Forelimb muscle (tissue), 1 donor: Measurements from ENCODE around the gene TECR. TPM values are rescaled to one million over a fixed set of nuclear protein-coding genes. Genes with fewer than 3 reads are reported as not detected.
A peak's percentile ranks its signal among the peaks of the same experiment; 100 is the strongest.
"Not testable (repeated sequence)": the region's sequence is repeated elsewhere in the genome, so short reads cannot be mapped to it uniquely, and the experiment has no call there.

ENCODE experiments used
- DNase-seq: peaks from one replicate; pipeline ENCODE4 v3.0.0-alpha.2; 2013; ENCODE audit warnings: low read depth
- polyA plus RNA-seq: library from polyadenylated mRNA; unstranded; fragments of 120-200 nt; gene quantifications from one replicate; pipeline ENCODE4 v1.2.1, GENCODE V29; 2013; ENCODE audit not compliant: insufficient read length

The TECR gene
- polyA plus RNA-seq, 1 donor = 119 TPM

DNA sequence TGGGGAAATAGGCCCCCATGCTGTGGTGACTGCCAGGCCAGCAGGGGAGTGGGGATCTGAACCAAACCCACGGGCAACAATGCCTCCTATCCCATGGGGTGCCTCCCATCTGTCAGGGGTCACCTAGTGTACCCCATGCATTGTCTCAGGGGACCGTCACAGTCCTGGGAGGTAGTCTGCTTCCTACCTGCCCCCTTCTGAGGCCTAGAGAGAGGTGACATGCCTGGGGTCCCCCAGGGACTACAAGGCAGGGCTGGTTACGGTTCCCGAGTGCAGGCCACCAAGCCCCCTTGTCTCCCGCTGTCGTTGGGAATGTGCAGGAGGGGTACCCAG, 31.3 kb downstream of the TECR start:
- no peak for DNase-seq

GRCh38 chr19:14561249-14561648, 31.9 kb downstream of the TECR start:
- DNase-seq = no peak

DNA sequence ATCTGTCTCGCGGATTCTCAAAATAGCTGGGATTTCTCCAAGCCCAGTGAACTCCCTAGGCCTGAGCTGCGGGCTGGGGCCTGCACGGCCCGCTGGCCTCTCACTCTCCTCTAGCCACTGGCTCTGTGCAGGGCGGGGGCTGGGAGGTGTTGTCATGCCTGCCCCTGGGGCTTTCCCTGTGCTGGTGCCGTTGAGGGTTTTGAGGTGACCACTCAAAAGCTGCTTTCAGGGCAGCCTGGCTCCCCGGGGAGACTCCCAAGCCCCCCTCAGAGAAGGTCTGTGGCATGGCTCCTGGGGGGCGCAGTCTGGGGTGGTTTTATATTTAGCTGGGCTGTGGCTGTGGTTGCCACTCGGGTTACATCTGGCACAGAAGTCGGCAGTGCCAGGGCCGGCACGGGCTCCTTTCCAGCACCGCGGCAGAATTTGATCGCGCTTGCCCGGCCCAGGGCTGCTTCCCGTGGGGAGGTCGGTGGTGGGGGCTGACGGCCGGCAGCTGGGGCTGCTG, 32.5 kb downstream of the TECR start:
- DNase-seq = no peak

DNA sequence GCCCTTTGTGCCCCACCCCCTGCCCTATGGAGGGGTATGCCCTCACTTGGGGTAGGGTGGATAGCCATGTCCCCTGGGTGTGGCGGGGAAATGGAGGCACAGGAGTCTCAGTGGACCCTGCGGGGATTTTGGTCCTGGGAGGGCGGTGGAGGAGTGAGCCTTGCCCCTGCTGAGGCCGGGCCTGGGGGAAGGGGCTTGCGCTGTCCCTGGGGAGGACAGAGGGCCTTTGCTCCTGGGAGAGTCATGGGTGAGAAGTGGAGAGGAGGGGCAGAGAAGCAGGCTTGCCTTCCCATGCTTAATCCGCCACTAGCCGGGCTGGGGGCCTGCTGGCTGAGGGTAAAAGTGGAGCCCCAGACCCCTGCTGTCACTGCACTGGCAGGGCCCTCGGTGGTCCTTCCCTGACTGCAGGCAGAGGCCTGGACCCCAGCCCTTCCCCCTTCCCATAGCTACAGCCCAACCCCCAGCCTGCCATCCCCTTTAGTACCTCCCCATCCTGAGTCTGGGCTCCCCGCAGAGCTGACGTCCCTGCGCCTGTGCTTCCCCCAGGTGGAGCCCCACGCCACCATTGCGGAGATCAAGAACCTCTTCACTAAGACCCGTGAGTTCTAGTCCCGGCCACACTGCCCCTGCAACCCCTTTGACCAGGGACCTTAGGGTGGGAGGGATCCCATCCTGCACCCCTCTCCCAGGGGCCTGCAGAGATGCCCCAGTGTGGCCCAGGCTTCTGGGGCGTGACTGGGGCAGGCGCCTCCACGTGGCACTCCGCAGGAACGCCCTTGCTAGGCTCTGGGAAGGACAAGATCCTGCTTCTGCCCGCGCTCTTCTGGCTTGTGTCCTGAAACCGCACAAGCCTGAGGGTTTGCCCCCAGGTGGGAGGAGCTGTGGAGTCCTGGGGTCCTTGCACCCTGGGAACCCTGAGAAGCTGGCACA, 33.5 kb downstream of the TECR start:
- no peak for DNase-seq

GRCh38 chr19:14563590-14563926, 34.2 kb downstream of the TECR start:
- no peak for DNase-seq

DNA sequence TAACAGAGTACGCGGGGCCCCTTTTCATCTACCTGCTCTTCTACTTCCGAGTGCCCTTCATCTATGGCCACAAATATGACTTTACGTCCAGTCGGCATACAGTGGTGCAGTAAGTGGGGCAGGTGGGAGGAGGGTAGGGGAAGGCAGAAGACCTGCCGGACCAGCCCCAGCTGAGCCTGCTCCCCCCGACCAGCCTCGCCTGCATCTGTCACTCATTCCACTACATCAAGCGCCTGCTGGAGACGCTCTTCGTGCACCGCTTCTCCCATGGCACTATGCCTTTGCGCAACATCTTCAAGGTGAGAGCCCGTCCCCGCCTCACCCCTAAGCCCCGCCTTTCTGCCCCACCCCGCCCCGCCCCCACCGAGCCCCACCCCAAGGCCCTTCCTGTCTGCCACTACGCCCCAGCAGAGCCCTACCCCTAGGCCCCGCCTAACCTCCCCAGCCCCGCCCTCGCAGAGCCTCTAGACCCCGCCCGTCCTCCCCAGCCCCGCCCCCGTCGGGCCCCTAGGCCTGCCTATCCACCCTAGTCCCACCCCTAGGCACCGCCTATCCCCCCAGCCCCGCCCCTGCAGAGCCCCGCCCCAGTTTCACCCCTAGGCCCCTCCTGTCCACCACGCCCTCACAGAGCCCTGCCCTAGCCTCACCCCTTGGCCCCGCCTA, 34.7 kb downstream of the TECR start:
- no peak for DNase-seq

- not testable (repeated sequence) for DNase-seq
Observed at GRCh38 chr19:14564652-14565297, 35.4 kb downstream of the TECR start.

GRCh38 chr19:14565298-14565679, 35.9 kb downstream of the TECR start:
- DNase-seq = no peak

DNA sequence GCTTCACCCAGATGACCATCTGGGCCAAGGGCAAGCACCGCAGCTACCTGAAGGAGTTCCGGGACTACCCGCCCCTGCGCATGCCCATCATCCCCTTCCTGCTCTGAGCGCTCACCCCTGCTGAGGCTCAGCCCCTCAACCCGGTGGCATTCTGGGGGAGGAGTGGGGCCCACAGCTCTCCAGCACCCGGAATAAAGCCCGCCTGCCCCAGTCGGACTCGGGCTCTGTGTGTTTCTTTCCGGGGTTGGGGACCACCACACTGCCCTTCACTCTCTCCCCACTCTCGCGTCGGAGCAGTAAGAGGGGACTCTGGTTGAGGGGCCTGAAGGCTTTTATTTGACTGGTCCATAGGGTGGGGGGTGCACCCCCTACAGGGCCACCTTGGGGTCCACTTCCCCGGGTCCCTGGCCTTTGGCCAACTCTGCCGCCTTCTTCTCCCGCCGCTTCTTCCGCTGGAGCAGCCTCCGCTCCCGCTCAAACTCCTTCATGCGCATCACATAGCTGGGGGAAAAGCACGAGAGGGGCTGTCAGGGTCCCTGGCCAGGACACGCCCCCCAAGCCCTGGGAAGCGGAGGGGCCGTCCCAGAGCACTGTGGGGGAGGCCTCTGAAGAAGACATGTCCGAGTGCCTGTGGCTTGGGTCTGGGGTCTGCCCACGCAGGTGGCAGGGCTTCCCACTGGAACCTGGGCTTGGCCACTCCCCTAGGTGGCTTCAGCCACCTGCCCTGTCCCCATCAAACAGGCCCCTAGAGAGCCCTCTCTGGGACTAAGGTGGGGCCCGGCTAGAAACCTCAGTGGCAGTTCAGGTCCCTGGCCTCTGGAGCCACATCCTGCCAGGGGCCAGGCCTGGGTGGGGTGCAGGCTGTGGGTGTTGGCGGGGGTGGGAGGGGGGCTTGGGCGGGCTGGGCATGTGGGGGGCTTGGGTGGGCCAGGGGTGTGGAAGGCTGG, 36.6 kb downstream of the TECR start:
- no peak for DNase-seq

GRCh38 chr19:14566712-14567077, 37.3 kb downstream of the TECR start:
- DNase-seq = no peak

- no peak for DNase-seq
Observed at GRCh38 chr19:14567079-14567478, 37.7 kb downstream of the TECR start.

DNA sequence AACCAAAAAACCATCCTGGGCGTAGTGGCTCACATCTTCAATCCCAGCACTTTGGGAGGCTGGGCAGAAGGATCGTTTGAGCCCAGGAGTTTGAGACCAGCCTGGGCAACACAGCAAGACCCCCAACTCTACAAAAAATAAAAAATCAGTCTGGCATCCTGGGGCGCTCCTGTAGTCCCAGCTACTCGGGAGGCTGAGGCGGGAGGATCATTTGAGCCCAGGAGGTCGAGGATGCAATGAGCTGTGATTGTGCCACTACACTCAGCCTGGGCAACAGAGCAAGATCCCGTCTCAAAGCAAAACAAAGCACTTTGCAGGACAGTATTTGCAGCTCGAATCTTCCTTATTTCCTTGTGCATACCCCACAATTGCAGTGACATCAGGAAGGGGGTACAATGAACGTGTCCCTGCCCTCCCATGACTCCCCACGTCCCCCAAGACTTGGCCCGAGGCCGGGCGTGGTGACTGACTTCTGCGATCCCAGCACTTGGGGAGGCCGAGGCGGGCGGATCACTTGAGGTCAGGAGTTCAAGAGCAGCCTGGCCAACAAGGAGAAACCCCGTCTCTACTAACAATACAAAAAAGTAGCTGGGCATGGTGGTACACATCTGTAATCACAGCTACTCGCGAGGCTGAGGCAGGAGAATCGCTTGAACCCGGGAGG, 41.6 kb downstream of the TECR start:
- no peak for DNase-seq

- DNase-seq = peak; percentile 85
Observed at GRCh38 chr19:14571695-14572490, 42.5 kb downstream of the TECR start, which contains the start of gene NDUFB7. NDUFB7 (minus strand) TSS chr19:14572066; CDS start chr19:14572000, 66 bp downstream.

GRCh38 chr19:14575428-14575980, 46.1 kb downstream of the TECR start:
- no peak for DNase-seq

DNA sequence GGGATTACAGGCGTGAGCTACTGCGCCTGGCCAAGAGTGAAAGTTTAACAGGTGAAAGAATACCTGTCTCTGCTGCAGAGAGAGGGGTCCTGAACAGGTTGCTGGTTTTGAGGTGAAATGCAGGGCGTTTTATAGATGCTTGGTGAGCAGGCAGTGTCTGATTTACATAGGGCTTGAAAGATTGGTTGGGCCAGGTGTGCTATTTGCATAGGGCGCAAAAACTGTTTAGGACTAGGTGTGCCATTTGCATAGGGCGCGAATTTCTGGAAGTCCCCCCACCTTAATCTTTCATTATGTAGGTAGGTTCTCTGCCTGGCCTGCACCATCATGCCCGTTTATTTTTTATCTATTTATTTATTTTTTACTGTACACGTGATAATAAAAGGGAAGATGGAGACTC, 47.0 kb downstream of the TECR start:
- no peak for DNase-seq

GRCh38 chr19:14577264-14577663, 47.9 kb downstream of the TECR start:
- DNase-seq = no peak

- DNase-seq = no peak
Observed at GRCh38 chr19:14577885-14578427, 48.6 kb downstream of the TECR start.

DNA sequence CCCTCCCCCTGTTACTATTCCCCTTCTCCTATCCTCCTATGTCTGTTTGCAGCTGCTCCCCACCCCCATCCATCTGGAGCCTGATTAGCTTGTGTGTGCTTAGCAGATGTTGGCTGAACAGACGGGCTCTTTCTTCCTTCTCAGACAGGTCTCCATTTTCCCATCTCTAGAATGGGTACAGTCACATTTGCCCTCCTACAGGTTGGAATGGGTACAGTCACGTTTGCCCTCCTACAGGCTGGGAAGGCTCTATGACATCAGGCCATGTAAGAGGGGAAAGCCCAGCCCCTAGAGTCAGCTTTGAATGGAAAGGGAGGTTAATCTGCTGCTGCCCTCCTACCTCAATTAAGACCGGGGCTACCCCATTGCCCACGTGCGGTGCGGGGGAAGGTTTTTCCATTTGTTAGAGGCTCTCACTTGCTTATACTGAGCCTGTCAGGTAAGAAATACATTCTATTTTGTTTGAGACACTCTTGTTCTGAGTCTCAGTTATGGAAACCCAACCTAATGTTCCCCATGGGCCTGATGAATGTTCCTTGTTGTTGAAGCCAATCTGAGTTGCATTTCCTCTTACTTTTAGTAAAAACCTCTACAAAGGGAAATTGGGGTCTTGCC, 51.3 kb downstream of the TECR start:
- no peak for DNase-seq

GRCh38 chr19:14582894-14583340, 53.5 kb downstream of the TECR start, which contains the start of gene CLEC17A:
CLEC17A (plus strand) TSS chr19:14583084; CDS start chr19:14583161, 77 bp downstream.
- DNase-seq = no peak
